GM20000 (cell line): ENCODE data around the gene OBSCN.
"Not testable (repeated sequence)": the region's sequence is repeated elsewhere in the genome, so short reads cannot be mapped to it uniquely, and the experiment has no call there.

Experiments
- DNase-seq: peaks from one replicate; pipeline ENCODE4 v3.0.0; 2012; ENCODE audit warnings: low spot score
- TF ChIP-seq, protein P1 (sequence below): IDR thresholded peaks from 2 replicates; pipeline ENCODE4 v1.5.1; 2012; ENCODE audit warnings: mild to moderate bottlenecking, control low read depth; ENCODE audit errors: extremely low read depth, missing control alignments

The OBSCN gene

GRCh38 chr1:228246216-228246900 is 38.5 kb downstream of the OBSCN start:
- DNase-seq = no peak
- TF ChIP-seq, protein P1, sequence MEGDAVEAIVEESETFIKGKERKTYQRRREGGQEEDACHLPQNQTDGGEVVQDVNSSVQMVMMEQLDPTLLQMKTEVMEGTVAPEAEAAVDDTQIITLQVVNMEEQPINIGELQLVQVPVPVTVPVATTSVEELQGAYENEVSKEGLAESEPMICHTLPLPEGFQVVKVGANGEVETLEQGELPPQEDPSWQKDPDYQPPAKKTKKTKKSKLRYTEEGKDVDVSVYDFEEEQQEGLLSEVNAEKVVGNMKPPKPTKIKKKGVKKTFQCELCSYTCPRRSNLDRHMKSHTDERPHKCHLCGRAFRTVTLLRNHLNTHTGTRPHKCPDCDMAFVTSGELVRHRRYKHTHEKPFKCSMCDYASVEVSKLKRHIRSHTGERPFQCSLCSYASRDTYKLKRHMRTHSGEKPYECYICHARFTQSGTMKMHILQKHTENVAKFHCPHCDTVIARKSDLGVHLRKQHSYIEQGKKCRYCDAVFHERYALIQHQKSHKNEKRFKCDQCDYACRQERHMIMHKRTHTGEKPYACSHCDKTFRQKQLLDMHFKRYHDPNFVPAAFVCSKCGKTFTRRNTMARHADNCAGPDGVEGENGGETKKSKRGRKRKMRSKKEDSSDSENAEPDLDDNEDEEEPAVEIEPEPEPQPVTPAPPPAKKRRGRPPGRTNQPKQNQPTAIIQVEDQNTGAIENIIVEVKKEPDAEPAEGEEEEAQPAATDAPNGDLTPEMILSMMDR = no peak

DNA sequence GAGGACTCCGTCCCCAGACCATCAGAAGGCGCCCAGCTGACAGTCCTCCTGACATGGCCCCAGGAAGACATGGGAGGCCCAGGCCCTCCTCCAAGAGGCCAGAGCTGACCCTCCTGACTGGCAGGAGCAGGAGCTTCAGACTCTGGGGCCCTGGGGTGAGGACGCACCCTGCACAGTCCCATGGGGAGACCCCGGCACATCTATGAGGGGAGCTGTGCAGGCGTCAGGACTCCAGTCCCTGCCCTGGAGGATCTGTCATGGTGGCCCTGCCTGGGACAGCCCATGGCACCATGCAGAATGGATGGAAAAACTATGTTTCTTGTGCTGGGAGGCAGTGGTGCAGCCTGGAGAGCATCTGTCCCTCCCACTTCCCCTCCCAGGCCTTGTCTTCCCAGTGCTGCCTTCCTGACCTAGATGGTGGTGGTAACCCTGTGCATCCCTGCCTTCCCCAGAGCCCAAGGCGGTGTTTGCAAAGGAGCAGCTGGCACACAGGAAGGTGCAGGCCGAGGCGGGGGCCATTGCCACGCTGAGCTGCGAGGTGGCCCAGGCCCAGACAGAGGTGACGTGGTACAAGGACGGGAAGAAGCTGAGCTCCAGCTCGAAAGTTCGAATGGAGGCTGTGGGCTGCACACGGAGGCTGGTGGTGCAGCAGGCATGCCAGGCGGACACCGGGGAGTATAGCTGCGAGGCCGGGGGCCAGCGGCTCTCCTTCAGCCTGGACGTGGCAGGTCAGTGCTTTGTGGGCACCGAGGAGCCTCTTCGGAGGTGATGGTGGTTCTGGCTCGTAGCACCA is 41.9 kb downstream of the OBSCN start:
- DNase-seq = no peak
- TF ChIP-seq, protein P1 = no peak

- not testable (repeated sequence) for DNase-seq
These were observed 44.6 kb downstream of the OBSCN start for GRCh38 chr1:228252476-228252875.

- TF ChIP-seq, protein P1 = no peak
- no peak for DNase-seq
These were observed 49.0 kb downstream of the OBSCN start for GRCh38 chr1:228256626-228257375.

DNA sequence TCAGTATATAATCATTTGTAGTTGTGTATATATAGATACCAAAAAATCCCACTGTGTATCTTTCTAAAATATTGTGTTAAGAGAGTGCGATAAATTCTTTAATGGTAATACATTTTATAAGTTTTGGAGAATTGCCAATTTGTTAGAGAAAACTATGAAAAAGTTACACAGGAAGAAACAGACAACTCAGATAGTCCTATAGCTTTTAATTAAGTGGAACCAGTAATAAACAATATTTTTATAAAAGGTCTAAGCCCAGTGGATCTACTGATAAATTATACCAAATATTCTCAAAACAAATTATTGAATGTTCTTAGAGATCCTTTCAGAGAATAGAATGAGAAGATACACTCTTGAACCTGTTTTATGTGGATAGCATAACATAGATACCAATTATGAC is 50.6 kb downstream of the OBSCN start:
- TF ChIP-seq, protein P1 = no peak
- no peak for DNase-seq

GRCh38 chr1:228259368-228259894 is 51.6 kb downstream of the OBSCN start:
- TF ChIP-seq, protein P1 = no peak

DNA sequence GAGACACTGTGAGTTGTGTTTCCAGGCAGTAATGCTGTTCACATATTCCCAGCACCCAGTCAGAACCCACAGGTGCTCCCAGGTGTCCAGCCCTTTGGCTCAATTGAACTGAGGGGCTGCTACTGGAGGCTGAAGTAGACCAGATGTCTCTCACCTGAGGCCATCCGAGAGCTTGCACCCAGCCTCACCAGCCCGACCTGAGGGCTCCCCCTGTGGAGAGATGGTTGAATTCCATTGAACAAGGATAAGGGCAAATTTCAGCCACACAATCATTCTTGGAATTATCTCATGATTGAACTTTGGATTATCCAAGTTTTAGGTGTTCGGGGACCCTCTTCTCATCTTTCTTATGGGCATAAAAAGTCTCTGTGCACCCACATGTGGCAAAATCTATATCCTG is 52.1 kb downstream of the OBSCN start:
- TF ChIP-seq, protein P1 = no peak
- DNase-seq = no peak

More at GRCh38 chr1:228259368-228259894, 51.6 kb downstream of the OBSCN start:
- DNase-seq = no peak
